ENCODE measurements around the gene RAPGEF1. TPM values are rescaled to one million over a fixed set of nuclear protein-coding genes. Genes with fewer than 3 reads are reported as not detected.

Gene RAPGEF1
- total RNA-seq, 1 experiment from 2014 or later, result 55.6 TPM

GRCh38 chr9:131715906-131716305 lies 24.0 kb downstream of the RAPGEF1 start:
- WGBS (ENCODE audit: extremely low coverage, insufficient read length, low lambda C conversion rate), result no CpG with 5 or more reads among the region's 5 CpGs
- Histone ChIP-seq H3K18ac (ENCODE audit: insufficient read length, low read depth, low read length) (no peak overlapping the region), H3K56ac (ENCODE audit: insufficient read length, low read depth, low read length) (no peak overlapping the region), H4K20me1 (ENCODE audit: control insufficient read depth, insufficient read depth, insufficient read length) (no peaks in the 10 kb centered on the region), H3T11ph (ENCODE audit: low read length) (no peak overlapping the region), H2BK120ac (ENCODE audit: low read depth, low read length, poor library complexity, severe bottlenecking) (no peak overlapping the region), H3K4me2 (ENCODE audit: insufficient read depth, insufficient read length, low read length) (no peak overlapping the region), H2BK15ac (ENCODE audit: low read depth, low read length) (no peak overlapping the region), H3K14ac (ENCODE audit: insufficient read depth, low read length) (no peak overlapping the region), H2BK12ac (ENCODE audit: insufficient read length, low read depth, low read length) (no peak overlapping the region), H2BK20ac (ENCODE audit: low read depth, low read length, poor library complexity, severe bottlenecking) (no peak overlapping the region), H3K79me1 (ENCODE audit: insufficient read depth, low read depth, low read length, poor library complexity, severe bottlenecking) (peaks cover 8% of the 10 kb centered on the region), H3K23me2 (ENCODE audit: insufficient read length, low read depth, low read length, poor library complexity, severe bottlenecking) (no peaks in the 10 kb centered on the region), H3K9ac (ENCODE audit: extremely low read depth, insufficient read length, low read length) (no peak overlapping the region), H3K4me1 (ENCODE audit: insufficient read depth, low read length) (peaks cover 9% of the 10 kb centered on the region; the same call in 1 of the 2 replicates), H3K27ac (ENCODE audit: insufficient read length, low read depth, low read length) (no peak overlapping the region), H3K4ac (ENCODE audit: low read depth, low read length) (no peak overlapping the region), H3K9me3 (ENCODE audit: control insufficient read depth, low read depth, low read length) (no peaks in the 10 kb centered on the region), H2AK5ac (ENCODE audit: insufficient read length, low read length) (no peak overlapping the region), H3K23ac (ENCODE audit: insufficient read length, low read depth, low read length) (no peak overlapping the region), H2AFZ (ENCODE audit: low read length) (no peak overlapping the region), H3K79me2 (ENCODE audit: insufficient read depth, low read length) (peaks cover 4% of the 10 kb centered on the region; the same call in 1 of the 2 replicates), H4K5ac (ENCODE audit: insufficient read length, low read depth, low read length) (no peak overlapping the region), H4K8ac (replicated peaks; ENCODE audit: insufficient read length, low read depth, low read length) (no peak overlapping the region), H4K91ac (ENCODE audit: insufficient read length, low read depth, low read length) (no peak overlapping the region), H3K27me3 (ENCODE audit: insufficient read depth, low read length) (no peaks in the 10 kb centered on the region), H2BK5ac (ENCODE audit: insufficient read length, low read length) (no peak overlapping the region)
- H3K4me1 Mint-ChIP-seq, result peaks cover 18 to 21% of the 10 kb centered on the region in 2 experiments
- H3K9me3 Mint-ChIP-seq, result no peaks in the 10 kb centered on the region
- no peak for DNase-seq
- H3K27me3 Mint-ChIP-seq (ENCODE audit: low read depth), result no peaks in the 10 kb centered on the region
- TF ChIP-seq CTCF (conservative IDR thresholded peaks at IDR 0.05), result no peak
- H3K36me3 Mint-ChIP-seq (ENCODE audit: insufficient read depth in 1 of 3, low read depth in 3 of 3), result peaks cover 0 to 1% (median 0%) of the 10 kb centered on the region in 3 experiments; a peak in 3 of 7 replicates
- H3K4me3 Mint-ChIP-seq, result no peak overlapping the region
- H3K27ac Mint-ChIP-seq, result no peak overlapping the region

Measured in H9 (cell line).